Mesodermal cell (in vitro differentiated cells): ENCODE results near the gene CD74.

ENCODE experiments used
- H3K27ac ChIP-seq: 2 replicates; pipeline ENCODE4 v1.7.0; 2013; ENCODE audit warnings: mild to moderate bottlenecking, low read depth, low read length, moderate library complexity; ENCODE audit not compliant: severe bottlenecking
- H3K36me3 ChIP-seq: 2 replicates; pipeline ENCODE4 v1.7.1; 2013; ENCODE audit warnings: mild to moderate bottlenecking, low read length, moderate library complexity; ENCODE audit not compliant: control insufficient read depth, insufficient read depth
- H3K4me1 ChIP-seq: one replicate; pipeline ENCODE4 v1.7.1; 2013; ENCODE audit warnings: mild to moderate bottlenecking, low read length; ENCODE audit not compliant: insufficient read depth, control insufficient read depth, poor library complexity, severe bottlenecking
- H3K4me3 ChIP-seq: 2 replicates; pipeline ENCODE4 v1.7.0; 2013; ENCODE audit warnings: low read length, control low read depth, mild to moderate bottlenecking; ENCODE audit not compliant: insufficient read depth, poor library complexity, severe bottlenecking; ENCODE audit errors: extremely low read depth
- H3K9me3 ChIP-seq: 2 replicates; pipeline ENCODE4 v1.7.1; 2013; ENCODE audit warnings: mild to moderate bottlenecking, low read length, moderate library complexity; ENCODE audit not compliant: control insufficient read depth
- WGBS, 2 experiments: methylation state at CpG; one replicate each; pipeline ENCODE4 v1.1.5; 2013; ENCODE audit warnings: missing lambda C conversion rate in 2 of 2; ENCODE audit not compliant: insufficient coverage in 2 of 2; 5-methylcytosine and 5-hydroxymethylcytosine counted together

The CD74 gene

GRCh38 chr5:150407096-150407720 is 5.5 kb downstream of the CD74 start:
- H3K9me3 ChIP-seq = no peaks in the 10 kb centered on the region
- peaks cover 11% of the 10 kb centered on the region for H3K4me1 ChIP-seq
- H3K4me3 ChIP-seq = no peak overlapping the region
- H3K36me3 ChIP-seq = peaks cover 12% of the 10 kb centered on the region
- 92% methylated on average over 6 to 11 of the region's 13 CpGs for WGBS, 2 experiments
- no peak overlapping the region for H3K27ac ChIP-seq

GRCh38 chr5:150406723-150407095 is 6.0 kb downstream of the CD74 start:
- peaks cover 11% of the 10 kb centered on the region for H3K4me1 ChIP-seq
- H3K4me3 ChIP-seq = no peak overlapping the region
- WGBS, 2 experiments = 73 to 88% methylated on average over 7 of the region's 10 CpGs
- no peaks in the 10 kb centered on the region for H3K9me3 ChIP-seq
- no peak overlapping the region for H3K27ac ChIP-seq
- peaks cover 12% of the 10 kb centered on the region for H3K36me3 ChIP-seq

- Histone ChIP-seq H3K9me3 (no peaks in the 10 kb centered on the region), H3K36me3 (peaks cover 14% of the 10 kb centered on the region), H3K4me3 (no peak overlapping the region), H3K27ac (no peak overlapping the region), H3K4me1 (peaks cover 11% of the 10 kb centered on the region)
- WGBS, 2 experiments = 83 to 87% methylated on average over 2 to 4 of the region's 4 CpGs
Measured at GRCh38 chr5:150406103-150406722, 6.5 kb downstream of the CD74 start.

- no peak overlapping the region for H3K27ac ChIP-seq
- peaks cover 25% of the 10 kb centered on the region for H3K36me3 ChIP-seq
- no peak overlapping the region for H3K4me3 ChIP-seq
- WGBS, 2 experiments = 81 to 97% methylated on average over 3 to 7 of the region's 9 CpGs
- peaks cover 9% of the 10 kb centered on the region for H3K4me1 ChIP-seq
- no peaks in the 10 kb centered on the region for H3K9me3 ChIP-seq
Measured at GRCh38 chr5:150404941-150405816, 7.5 kb downstream of the CD74 start.

- 93 to 96% methylated on average over 10 of the region's 10 CpGs for WGBS, 2 experiments
- peaks cover 4% of the 10 kb centered on the region for H3K4me1 ChIP-seq
- no peak overlapping the region for H3K27ac ChIP-seq
- peaks cover 31% of the 10 kb centered on the region for H3K36me3 ChIP-seq
- H3K4me3 ChIP-seq = no peak overlapping the region
- H3K9me3 ChIP-seq = no peaks in the 10 kb centered on the region
Measured at GRCh38 chr5:150404535-150404934, 8.2 kb downstream of the CD74 start.

- H3K36me3 ChIP-seq = peaks cover 35% of the 10 kb centered on the region
- H3K4me3 ChIP-seq = no peak overlapping the region
- WGBS, 2 experiments = 96 to 98% methylated on average over 4 to 5 of the region's 5 CpGs
- peaks cover 4% of the 10 kb centered on the region for H3K4me1 ChIP-seq
- H3K27ac ChIP-seq = no peak overlapping the region
- H3K9me3 ChIP-seq = no peaks in the 10 kb centered on the region
Measured at GRCh38 chr5:150404121-150404520, 8.6 kb downstream of the CD74 start.

- 95 to 98% methylated on average over 12 of the region's 12 CpGs for WGBS, 2 experiments
- Histone ChIP-seq H3K36me3 (peaks cover 47% of the 10 kb centered on the region), H3K4me1 (peaks cover 4% of the 10 kb centered on the region), H3K27ac (no peak overlapping the region), H3K4me3 (no peak overlapping the region), H3K9me3 (no peaks in the 10 kb centered on the region)
Measured at GRCh38 chr5:150402901-150403342, 9.8 kb downstream of the CD74 start.

- peaks cover 53% of the 10 kb centered on the region for H3K36me3 ChIP-seq
- H3K4me3 ChIP-seq = no peak overlapping the region
- no peak overlapping the region for H3K27ac ChIP-seq
- no peaks in the 10 kb centered on the region for H3K9me3 ChIP-seq
- WGBS, 2 experiments = 96 to 98% methylated on average over 4 of the region's 4 CpGs
- peaks cover 4% of the 10 kb centered on the region for H3K4me1 ChIP-seq
Measured at GRCh38 chr5:150402229-150402773, 10.4 kb downstream of the CD74 start.

GRCh38 chr5:150401376-150402228 is 11.1 kb downstream of the CD74 start:
- H3K36me3 ChIP-seq = peaks cover 60% of the 10 kb centered on the region
- no peaks in the 10 kb centered on the region for H3K4me1 ChIP-seq
- no peak overlapping the region for H3K4me3 ChIP-seq
- no peak overlapping the region for H3K27ac ChIP-seq
- WGBS, 2 experiments = 90% methylated on average over 5 to 8 of the region's 11 CpGs
- no peaks in the 10 kb centered on the region for H3K9me3 ChIP-seq

GRCh38 chr5:150401076-150401375 is 11.7 kb downstream of the CD74 start:
- Histone ChIP-seq H3K4me1 (no peaks in the 10 kb centered on the region), H3K36me3 (peaks cover 65% of the 10 kb centered on the region), H3K4me3 (no peak overlapping the region), H3K9me3 (no peaks in the 10 kb centered on the region), H3K27ac (no peak overlapping the region)
- WGBS, 2 experiments = 100% methylated on average over 1 of the region's 3 CpGs
